Spleen (tissue), 7 donors: Measurements from ENCODE around the gene SLC16A5.

ENCODE experiments used
- POLR2A ChIP-seq, 3 donors: fragments of 450-650 bp; IDR thresholded peaks; one replicate each; pipeline ENCODE4 v1.5.1; 2017; ENCODE audit warnings: antibody characterized with exemption in 3 of 3, mild to moderate bottlenecking in 1 of 3
- TF ChIP-seq, protein P1 (sequence below), 11 experiments: fragments of 200-600 bp in 7 of 11; fragments of 450-650 bp in 4 of 11; sonication (generic) in 4 of 11; IDR thresholded peaks in 8 of 11; conservative IDR thresholded peaks in 3 of 11; 1 replicate in 7 of 11; 2 replicates in 4 of 11; pipeline versions ENCODE4 v1.4.0 to v1.8.0; 2016 to 2021; ENCODE audit warnings: antibody characterized with exemption in 11 of 11, inconsistent platforms in 4 of 11, mild to moderate bottlenecking in 1 of 11
- donor health status: DM: no; HTN: no; CAD: no; lungs with moderate emphysema.
- donor health status: DM: no; HTN: no; CAD: no.
- donor health status: DM: no; HTN: no; CAD: no.

DNA sequence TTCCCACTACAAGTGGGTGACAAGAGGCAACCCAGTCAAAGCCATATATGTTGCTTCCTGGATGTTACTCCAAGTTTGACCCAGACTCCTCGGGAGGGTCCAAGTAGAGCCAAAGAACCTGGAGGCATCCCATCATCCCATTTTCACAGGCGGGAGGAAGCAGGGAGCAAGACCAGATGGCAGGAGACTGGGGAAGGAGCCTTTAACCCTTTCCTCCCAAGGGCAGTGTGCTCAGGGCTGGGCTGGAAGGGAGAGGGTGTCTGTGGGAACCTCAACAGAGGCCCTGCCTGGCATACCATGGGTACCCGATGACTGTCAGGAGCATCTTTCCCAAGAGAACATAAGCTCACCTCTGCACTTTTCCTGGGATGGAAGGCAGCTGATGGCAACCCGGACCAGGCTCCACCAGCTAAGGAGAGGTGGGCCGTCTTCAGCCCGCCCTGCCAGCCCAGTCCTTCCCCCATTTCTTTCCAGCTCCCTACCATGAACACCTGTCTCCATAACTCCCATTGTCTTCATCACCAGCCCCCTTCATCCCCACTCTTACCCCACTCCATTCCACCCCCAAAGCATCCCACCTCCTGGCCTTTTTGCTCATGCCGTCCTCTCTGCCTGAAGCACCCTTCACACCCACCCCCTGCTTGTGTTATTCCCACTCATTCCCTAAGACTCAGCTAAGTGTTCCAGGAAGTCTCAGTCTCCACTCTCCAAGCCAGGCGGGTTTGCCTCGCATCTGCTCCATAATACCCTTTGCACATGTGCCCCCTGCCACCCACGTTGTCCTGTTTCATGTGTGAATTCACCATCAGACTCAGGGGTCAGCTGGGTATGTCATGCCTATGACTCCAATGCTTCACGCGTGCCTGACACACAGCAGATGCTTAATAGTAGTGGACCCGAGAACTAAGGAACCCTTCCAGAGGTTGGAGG lies 5.9 kb upstream of the SLC16A5 start:
- TF ChIP-seq, protein P1, sequence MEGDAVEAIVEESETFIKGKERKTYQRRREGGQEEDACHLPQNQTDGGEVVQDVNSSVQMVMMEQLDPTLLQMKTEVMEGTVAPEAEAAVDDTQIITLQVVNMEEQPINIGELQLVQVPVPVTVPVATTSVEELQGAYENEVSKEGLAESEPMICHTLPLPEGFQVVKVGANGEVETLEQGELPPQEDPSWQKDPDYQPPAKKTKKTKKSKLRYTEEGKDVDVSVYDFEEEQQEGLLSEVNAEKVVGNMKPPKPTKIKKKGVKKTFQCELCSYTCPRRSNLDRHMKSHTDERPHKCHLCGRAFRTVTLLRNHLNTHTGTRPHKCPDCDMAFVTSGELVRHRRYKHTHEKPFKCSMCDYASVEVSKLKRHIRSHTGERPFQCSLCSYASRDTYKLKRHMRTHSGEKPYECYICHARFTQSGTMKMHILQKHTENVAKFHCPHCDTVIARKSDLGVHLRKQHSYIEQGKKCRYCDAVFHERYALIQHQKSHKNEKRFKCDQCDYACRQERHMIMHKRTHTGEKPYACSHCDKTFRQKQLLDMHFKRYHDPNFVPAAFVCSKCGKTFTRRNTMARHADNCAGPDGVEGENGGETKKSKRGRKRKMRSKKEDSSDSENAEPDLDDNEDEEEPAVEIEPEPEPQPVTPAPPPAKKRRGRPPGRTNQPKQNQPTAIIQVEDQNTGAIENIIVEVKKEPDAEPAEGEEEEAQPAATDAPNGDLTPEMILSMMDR (IDR thresholded peaks at IDR 0.05 in 8 of 11, conservative IDR thresholded peaks at IDR 0.05 in 3 of 11): no peak
- no peak for TF ChIP-seq POLR2A (IDR thresholded peaks at IDR 0.05)
